Kidney (tissue), 14 donors: ENCODE measurements around the gene ACAD8. TPM values are rescaled to one million over a fixed set of nuclear protein-coding genes. Genes with fewer than 3 reads are reported as not detected.
"Not testable (repeated sequence)": the region's sequence is repeated elsewhere in the genome, so short reads cannot be mapped to it uniquely, and the experiment has no call there.

ENCODE experiments used
- DNase-seq, 5 donors: peaks; one replicate each; pipeline ENCODE4 v3.0.0-alpha.2; 2013 to 2020
- FAIRE-seq: peaks from 2 replicates; lab custom pipeline; 2012; peaks lifted over from hg19 to GRCh38; lab: Jason Lieb, UNC
- H3K27ac ChIP-seq, 2 donors: one replicate each; pipeline ENCODE4 v1.7.0; 2013; ENCODE audit warnings: low read depth in 2 of 2, low read length in 2 of 2, inconsistent platforms in 1 of 2
- H3K27me3 ChIP-seq: one replicate; pipeline ENCODE4 v1.7.1; 2013; ENCODE audit warnings: low read length, inconsistent platforms; ENCODE audit not compliant: control insufficient read depth, insufficient read depth
- H3K36me3 ChIP-seq, 3 donors: one replicate each; pipeline versions ENCODE4 v1.7.0 to v1.7.1; 2013; ENCODE audit warnings: low read length in 3 of 3, control low read depth in 1 of 3, inconsistent platforms in 1 of 3; ENCODE audit not compliant: insufficient read depth in 3 of 3, control insufficient read depth in 2 of 3
- H3K4me1 ChIP-seq, 3 donors: one replicate each; pipeline versions ENCODE4 v1.7.0 to v1.7.1; 2013; ENCODE audit warnings: low read length in 3 of 3, inconsistent platforms in 1 of 3, low read depth in 1 of 3; ENCODE audit not compliant: control insufficient read depth in 2 of 3, insufficient read depth in 2 of 3
- H3K4me3 ChIP-seq, 3 donors: one replicate each; pipeline versions ENCODE4 v1.7.0 to v1.8.1; 2013; ENCODE audit warnings: low read length in 3 of 3, control low read depth in 1 of 3, inconsistent platforms in 1 of 3
- H3K9ac ChIP-seq, 3 donors: one replicate each; pipeline versions ENCODE4 v1.7.0 to v1.7.1; 2013; ENCODE audit warnings: low read length in 3 of 3, control low read depth in 1 of 3, inconsistent platforms in 1 of 3
- H3K9me3 ChIP-seq, 3 donors: one replicate each; pipeline versions ENCODE4 v1.7.0 to v1.7.1; 2013; ENCODE audit warnings: low read length in 3 of 3, control low read depth in 1 of 3, inconsistent platforms in 1 of 3; ENCODE audit not compliant: control insufficient read depth in 2 of 3, insufficient read depth in 1 of 3
- intact Hi-C: fragments of 100-400 bp; cut with DNase I; formaldehyde crosslinking; loops from one replicate; pipeline ENCODE4 v1.11.1; 2022
- polyA plus RNA-seq: library from polyadenylated mRNA; stranded (reverse); fragments of 350-450 nt; fragmentation: Illumina TruSeq; extraction: RNeasy Lipid Tissue Mini Kit (QIAGEN cat#74804); gene quantifications from one replicate; pipeline ENCODE4 v1.2.3, GENCODE V29; 2014; ENCODE audit warnings: low read depth, low replicate concordance; ENCODE audit not compliant: insufficient read depth
- total RNA-seq: library from RNA; stranded (reverse); fragmentation: NEBNext Ultra II Directional; extraction: Animal tissue kit (Norgen Biotek cat#: 25700); gene quantifications from one replicate; pipeline ENCODE4 v1.2.1, GENCODE V29; 2021
- TF ChIP-seq, protein P1 (sequence below): IDR thresholded peaks from 3 replicates; pipeline ENCODE4 v1.5.1; 2012; ENCODE audit warnings: mild to moderate bottlenecking, moderate library complexity, borderline replicate concordance; ENCODE audit not compliant: insufficient read depth; ENCODE audit errors: extremely low read depth
- donor health status: control.
- donor health status: control.
- donor health status: control.
- donor health status: control.
- donor health status: control.
- donor health status: DM: yes; HTN: yes; CAD: no.
- donor health status: Normal renal cell carcinoma (clear cell type).

Gene ACAD8
- total and polyA plus RNA-seq, 2 donors from 2014 or later = 28.1 to 42.1 TPM

- TF ChIP-seq, protein P1, sequence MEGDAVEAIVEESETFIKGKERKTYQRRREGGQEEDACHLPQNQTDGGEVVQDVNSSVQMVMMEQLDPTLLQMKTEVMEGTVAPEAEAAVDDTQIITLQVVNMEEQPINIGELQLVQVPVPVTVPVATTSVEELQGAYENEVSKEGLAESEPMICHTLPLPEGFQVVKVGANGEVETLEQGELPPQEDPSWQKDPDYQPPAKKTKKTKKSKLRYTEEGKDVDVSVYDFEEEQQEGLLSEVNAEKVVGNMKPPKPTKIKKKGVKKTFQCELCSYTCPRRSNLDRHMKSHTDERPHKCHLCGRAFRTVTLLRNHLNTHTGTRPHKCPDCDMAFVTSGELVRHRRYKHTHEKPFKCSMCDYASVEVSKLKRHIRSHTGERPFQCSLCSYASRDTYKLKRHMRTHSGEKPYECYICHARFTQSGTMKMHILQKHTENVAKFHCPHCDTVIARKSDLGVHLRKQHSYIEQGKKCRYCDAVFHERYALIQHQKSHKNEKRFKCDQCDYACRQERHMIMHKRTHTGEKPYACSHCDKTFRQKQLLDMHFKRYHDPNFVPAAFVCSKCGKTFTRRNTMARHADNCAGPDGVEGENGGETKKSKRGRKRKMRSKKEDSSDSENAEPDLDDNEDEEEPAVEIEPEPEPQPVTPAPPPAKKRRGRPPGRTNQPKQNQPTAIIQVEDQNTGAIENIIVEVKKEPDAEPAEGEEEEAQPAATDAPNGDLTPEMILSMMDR = no peak
- no peaks in the 10 kb centered on the region for H3K9me3 ChIP-seq
- peaks cover 3 to 10% (median 3%) of the 10 kb centered on the region in 3 donors for H3K4me1 ChIP-seq
- H3K27me3 ChIP-seq = no peaks in the 10 kb centered on the region
- H3K4me3 ChIP-seq = peak overlapping the region; percentile 98 to 99 (median 99)
- FAIRE-seq (no peak), DNase-seq (peak in 1 of 5 donors; percentile 55)
- intact Hi-C loops = no loop called here
- H3K36me3 ChIP-seq = peaks cover 4 to 26% (median 9%) of the 10 kb centered on the region in 3 donors
- H3K27ac ChIP-seq = peak overlapping the region; percentile 17 to 40
- H3K9ac ChIP-seq = peak overlapping the region; percentile 74 to 98 (median 75)
Observed at GRCh38 chr11:134252346-134253187, 801 bp upstream of the ACAD8 start.

DNA sequence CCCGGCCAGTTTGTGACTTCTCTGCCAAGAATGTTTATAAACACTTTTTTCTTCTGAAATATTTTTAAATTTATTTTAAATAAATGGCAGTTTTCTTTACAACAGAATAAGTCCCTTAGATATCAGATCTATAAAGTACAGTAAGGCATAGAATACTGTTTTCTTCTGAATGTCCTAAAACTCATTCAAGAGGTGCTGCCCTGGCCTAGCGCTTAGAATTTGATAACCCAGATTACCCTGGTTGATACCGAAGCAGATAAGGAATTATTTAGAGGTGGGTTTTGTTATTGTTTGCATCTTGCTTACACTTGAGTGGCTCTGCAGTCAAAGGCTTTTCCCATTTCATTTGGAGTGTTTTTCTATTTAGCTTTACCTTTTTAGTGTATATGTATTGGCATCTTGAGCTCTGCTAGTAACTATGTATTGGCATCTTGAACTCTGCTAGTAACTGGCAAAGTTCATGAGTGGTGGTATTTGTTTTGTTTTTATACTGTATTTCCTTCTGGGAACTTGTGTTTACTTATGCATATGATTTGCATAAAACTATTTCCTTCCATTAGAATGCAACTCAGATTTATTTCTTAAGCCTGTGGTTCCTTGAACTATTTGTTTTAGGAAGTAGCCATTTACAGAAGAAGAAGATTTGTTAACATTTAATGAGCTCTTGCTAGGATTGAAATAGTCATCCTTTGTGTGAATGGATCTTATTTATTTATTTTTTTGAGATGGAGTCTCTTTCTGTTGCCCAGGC is 1.2 kb downstream of the ACAD8 start:
- H3K4me1 ChIP-seq = peaks cover 3 to 10% (median 3%) of the 10 kb centered on the region in 3 donors
- no peak overlapping the region for H3K9ac ChIP-seq
- intact Hi-C loops = no loop called here
- H3K27ac ChIP-seq = no peak overlapping the region
- peak overlapping the region in 2 of 3 donors; percentile 65 to 98 for H3K4me3 ChIP-seq
- H3K36me3 ChIP-seq = peaks cover 0 to 33% (median 20%) of the 10 kb centered on the region in 3 donors
- DNase-seq = no peak
- H3K9me3 ChIP-seq = no peaks in the 10 kb centered on the region
- TF ChIP-seq, protein P1 = no peak
- no peaks in the 10 kb centered on the region for H3K27me3 ChIP-seq
- FAIRE-seq = no peak

- DNase-seq, intact Hi-C loops, H3K9me3 ChIP-seq, H3K4me3 ChIP-seq, H3K27me3 ChIP-seq, H3K9ac ChIP-seq, FAIRE-seq, H3K27ac ChIP-seq: not testable (repeated sequence)
- Histone ChIP-seq H3K4me1 (peaks cover 3 to 10% (median 3%) of the 10 kb centered on the region in 3 donors), H3K36me3 (peaks cover 0 to 33% (median 18%) of the 10 kb centered on the region in 3 donors)
Observed at GRCh38 chr11:134255184-134255561, 1.8 kb downstream of the ACAD8 start.

DNA sequence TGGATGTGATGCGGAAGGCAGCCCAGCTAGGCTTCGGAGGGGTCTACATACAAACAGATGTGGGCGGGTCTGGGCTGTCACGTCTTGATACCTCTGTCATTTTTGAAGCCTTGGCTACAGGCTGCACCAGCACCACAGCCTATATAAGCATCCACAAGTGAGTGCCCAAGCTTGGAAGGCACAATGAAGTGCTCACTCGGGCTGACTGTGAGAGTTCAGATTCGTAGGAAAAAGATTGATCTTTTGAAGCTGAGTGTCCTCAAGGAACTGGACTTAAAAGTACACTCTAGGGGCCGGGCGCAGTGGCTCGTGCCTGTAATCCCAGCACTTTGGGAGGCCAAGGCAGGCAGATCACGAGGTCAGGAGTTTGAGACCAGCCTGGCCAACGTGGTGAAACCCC is 3.7 kb downstream of the ACAD8 start:
- H3K36me3 ChIP-seq = peaks cover 0 to 39% (median 24%) of the 10 kb centered on the region in 3 donors
- TF ChIP-seq, protein P1 = no peak
- no peak overlapping the region for H3K27ac ChIP-seq
- intact Hi-C loops = no loop called here
- no peaks in the 10 kb centered on the region for H3K27me3 ChIP-seq
- no peak for DNase-seq
- H3K4me1 ChIP-seq = peaks cover 0 to 7% (median 0%) of the 10 kb centered on the region in 3 donors
- H3K9ac ChIP-seq = no peak overlapping the region
- no peaks in the 10 kb centered on the region for H3K9me3 ChIP-seq
- no peak overlapping the region for H3K4me3 ChIP-seq
- no peak for FAIRE-seq
